OCI-LY3 (cell line): Measurements from ENCODE around the gene CETN3.

ENCODE experiments used
- H2AFZ ChIP-seq: fragments of 200-600, 300-600 bp; shearing (Covaris generic); 2 replicates; pipeline ENCODE4 v1.6.0; 2014; ENCODE audit warnings: antibody characterized with exemption, low read depth, low read length
- H3K27ac ChIP-seq: fragments of 200-600, 300-600 bp; sonication (generic); 2 replicates; pipeline ENCODE4 v1.5.1; 2014; ENCODE audit warnings: mild to moderate bottlenecking, low read length, moderate library complexity, mixed read lengths
- H3K27me3 ChIP-seq: fragments of 200-600, 300-600 bp; sonication (generic); 2 replicates; pipeline ENCODE4 v1.6.1; 2014; ENCODE audit warnings: low read depth, low read length, mixed read lengths
- H3K36me3 ChIP-seq: fragments of 200-600, 300-600 bp; sonication (generic); replicated peaks from 2 replicates; pipeline ENCODE3; 2014; ENCODE audit warnings: low read depth, low read length, mixed read lengths
- H3K4me1 ChIP-seq: fragments of 300-600, 200-600 bp; sonication (generic); 2 replicates; pipeline ENCODE4 v1.6.1; 2014; ENCODE audit warnings: low read length, mixed read lengths
- H3K4me2 ChIP-seq: fragments of 200-600, 300-600 bp; sonication (generic); 2 replicates; pipeline ENCODE4 v1.6.1; 2014; ENCODE audit warnings: low read length, mixed read lengths
- H3K4me3 ChIP-seq: fragments of 300-600, 200-600 bp; sonication (generic); 2 replicates; pipeline ENCODE4 v1.5.1; 2014; ENCODE audit warnings: antibody characterized with exemption, mild to moderate bottlenecking, low read length, moderate library complexity
- H3K79me2 ChIP-seq: fragments of 300-600, 200-600 bp; shearing (Covaris generic); 2 replicates; pipeline ENCODE4 v1.6.1; 2014; ENCODE audit warnings: mild to moderate bottlenecking, low read length, mixed read lengths
- H3K9ac ChIP-seq: fragments of 300-600, 200-600 bp; shearing (Covaris generic); 2 replicates; pipeline ENCODE4 v1.6.0; 2014; ENCODE audit warnings: mild to moderate bottlenecking, low read length, moderate library complexity
- H3K9me3 ChIP-seq: fragments of 200-600, 300-600 bp; shearing (Covaris generic); 2 replicates; pipeline ENCODE4 v1.6.1; 2014; ENCODE audit warnings: low read length, mixed read lengths; ENCODE audit not compliant: insufficient read depth
- H4K20me1 ChIP-seq: fragments of 200-600, 300-600 bp; sonication (generic); 2 replicates; pipeline ENCODE4 v1.6.1; 2016; ENCODE audit warnings: low read length, mixed read lengths; ENCODE audit not compliant: insufficient read depth
- CTCF ChIP-seq: fragments of 200-600, 300-600 bp; sonication (generic); IDR thresholded peaks from 2 replicates; pipeline ENCODE4 v1.5.1; 2014; ENCODE audit warnings: antibody characterized with exemption, low read length, low read depth
- EZH2phosphoT487 ChIP-seq: fragments of 200-600 bp; shearing (Covaris generic); IDR thresholded peaks from 2 replicates; pipeline ENCODE4 v1.6.1; 2018; ENCODE audit warnings: antibody characterized with exemption, mixed run types, low read depth

Gene CETN3

GRCh38 chr5:90356176-90356575 is 53.4 kb downstream of the CETN3 start:
- Histone ChIP-seq H3K27ac (no peak overlapping the region), H3K4me2 (no peak overlapping the region), H3K36me3 (no peaks in the 10 kb centered on the region), H3K79me2 (no peaks in the 10 kb centered on the region), H3K4me3 (no peak overlapping the region), H3K4me1 (peaks cover 3% of the 10 kb centered on the region; the same call in 1 of the 2 replicates), H3K9me3 (no peaks in the 10 kb centered on the region), H3K9ac (no peak overlapping the region), H4K20me1 (no peaks in the 10 kb centered on the region), H2AFZ (no peak overlapping the region), H3K27me3 (no peaks in the 10 kb centered on the region)
- no peak for TF ChIP-seq EZH2phosphoT487

GRCh38 chr5:90355635-90356034 is 53.9 kb downstream of the CETN3 start:
- H3K4me1 ChIP-seq = peaks cover 3% of the 10 kb centered on the region; the same call in 1 of the 2 replicates
- H3K36me3 ChIP-seq = no peaks in the 10 kb centered on the region
- no peak overlapping the region for H3K27ac ChIP-seq
- H3K79me2 ChIP-seq = no peaks in the 10 kb centered on the region
- no peak overlapping the region for H2AFZ ChIP-seq
- no peak overlapping the region for H3K9ac ChIP-seq
- no peak overlapping the region for H3K4me3 ChIP-seq
- H3K4me2 ChIP-seq = no peak overlapping the region
- no peak for TF ChIP-seq CTCF
- no peak for TF ChIP-seq EZH2phosphoT487
- H3K27me3 ChIP-seq = no peaks in the 10 kb centered on the region
- no peaks in the 10 kb centered on the region for H4K20me1 ChIP-seq
- no peaks in the 10 kb centered on the region for H3K9me3 ChIP-seq

- Histone ChIP-seq H3K36me3 (no peaks in the 10 kb centered on the region), H3K4me1 (peaks cover 3% of the 10 kb centered on the region; the same call in 1 of the 2 replicates), H3K27ac (no peak overlapping the region), H3K27me3 (no peaks in the 10 kb centered on the region), H3K9me3 (no peaks in the 10 kb centered on the region), H3K9ac (no peak overlapping the region), H4K20me1 (no peaks in the 10 kb centered on the region), H3K79me2 (no peaks in the 10 kb centered on the region), H3K4me2 (no peak overlapping the region), H3K4me3 (no peak overlapping the region), H2AFZ (no peak overlapping the region)
- TF ChIP-seq CTCF (no peak), EZH2phosphoT487 (no peak)
These were observed 56.3 kb downstream of the CETN3 start for GRCh38 chr5:90353254-90353653.

- H2AFZ ChIP-seq = no peak overlapping the region
- no peaks in the 10 kb centered on the region for H4K20me1 ChIP-seq
- H3K36me3 ChIP-seq = no peaks in the 10 kb centered on the region
- H3K9ac ChIP-seq = no peak overlapping the region
- no peaks in the 10 kb centered on the region for H3K79me2 ChIP-seq
- TF ChIP-seq CTCF (no peak), EZH2phosphoT487 (no peak)
- no peak overlapping the region for H3K4me2 ChIP-seq
- no peaks in the 10 kb centered on the region for H3K27me3 ChIP-seq
- no peak overlapping the region for H3K27ac ChIP-seq
- no peak overlapping the region for H3K4me3 ChIP-seq
- no peaks in the 10 kb centered on the region for H3K9me3 ChIP-seq
- peaks cover 11% of the 10 kb centered on the region for H3K4me1 ChIP-seq
These were observed 58.5 kb downstream of the CETN3 start for GRCh38 chr5:90351101-90351500.

- no peak overlapping the region for H3K27ac ChIP-seq
- H3K4me3 ChIP-seq = no peak overlapping the region
These were observed 62.1 kb downstream of the CETN3 start for GRCh38 chr5:90347462-90347861.

More at GRCh38 chr5:90347462-90347861, 62.1 kb downstream of the CETN3 start:
- no peaks in the 10 kb centered on the region for H3K36me3 ChIP-seq
- TF ChIP-seq CTCF (no peak), EZH2phosphoT487 (no peak)
- H3K4me1 ChIP-seq = peaks cover 20% of the 10 kb centered on the region
- H3K9ac ChIP-seq = no peak overlapping the region
- H3K9me3 ChIP-seq = no peaks in the 10 kb centered on the region
- no peaks in the 10 kb centered on the region for H3K27me3 ChIP-seq
- H4K20me1 ChIP-seq = no peaks in the 10 kb centered on the region
- no peak overlapping the region for H3K4me2 ChIP-seq
- no peaks in the 10 kb centered on the region for H3K79me2 ChIP-seq
- H2AFZ ChIP-seq = no peak overlapping the region
